Peyer's patch (tissue), 4 donors: ENCODE results near the gene ADRM1.

ENCODE experiments used
- CTCF ChIP-seq, 6 experiments: fragments of 450-650 bp in 4 of 6; fragments of 200-600 bp in 2 of 6; sonication (generic) in 1 of 6; IDR thresholded peaks; one replicate each; pipeline ENCODE4 v1.5.1; 2017 to 2019; ENCODE audit warnings: antibody characterized with exemption in 6 of 6, mild to moderate bottlenecking in 3 of 6, moderate library complexity in 1 of 6
- POLR2A ChIP-seq, 2 donors: fragments of 450-650 bp; IDR thresholded peaks; one replicate each; pipeline ENCODE4 v1.5.1; 2017; ENCODE audit warnings: antibody characterized with exemption in 2 of 2, mild to moderate bottlenecking in 2 of 2, moderate library complexity in 2 of 2

GRCh38 chr20:62294516-62294915 lies 8.3 kb upstream of the ADRM1 start:
- no peak for TF ChIP-seq CTCF (IDR thresholded peaks at IDR 0.05)
- no peak for TF ChIP-seq POLR2A (IDR thresholded peaks at IDR 0.05)
